ENCODE results near the gene PLCL1. TPM values are rescaled to one million over a fixed set of nuclear protein-coding genes. Genes with fewer than 3 reads are reported as not detected.
"Not testable (repeated sequence)": the region's sequence is repeated elsewhere in the genome, so short reads cannot be mapped to it uniquely, and the experiment has no call there.

PLCL1 gene
- total RNA-seq, 2 experiments from 2014 or later, result 3.3 to 3.5 TPM

- H3K27ac Mint-ChIP-seq, result no peak overlapping the region
- H3K36me3 Mint-ChIP-seq (ENCODE audit: low read depth), result no peaks in the 10 kb centered on the region
- CTCF ChIA-PET, result no interaction called here
- no peak for DNase-seq
- H3K4me3 Mint-ChIP-seq, result no peak overlapping the region
- peaks cover 5% of the 10 kb centered on the region for H3K27me3 Mint-ChIP-seq (ENCODE audit: low read depth)
- intact Hi-C loops (cut with micrococcal nuclease), result no loop called here
- H3K4me1 Mint-ChIP-seq (ENCODE audit: low read depth), result no peaks in the 10 kb centered on the region
- H3K9me3 Mint-ChIP-seq, result peaks cover 8% of the 10 kb centered on the region
Observed at GRCh38 chr2:198186257-198186656, 381.9 kb downstream of the PLCL1 start.

DNA sequence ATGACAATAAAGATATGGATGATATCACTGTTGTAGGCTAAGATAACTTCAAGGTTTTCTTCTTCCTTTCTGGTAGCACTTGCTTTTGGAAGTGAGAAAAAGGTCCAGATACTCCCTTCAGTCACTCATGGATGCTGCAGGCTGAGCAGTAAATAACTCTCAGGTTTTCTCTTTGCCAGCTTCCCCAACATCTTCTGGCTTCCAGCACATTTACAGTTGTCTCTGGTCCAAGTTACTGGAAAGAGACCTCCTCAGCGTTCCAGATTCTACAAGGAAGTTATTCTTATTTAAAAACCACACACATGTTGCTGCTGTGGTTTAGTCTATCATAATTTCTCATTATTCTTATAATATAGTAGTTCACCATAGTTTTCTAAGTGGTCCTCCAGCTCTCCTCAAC, 383.4 kb downstream of the PLCL1 start:
- Mint-ChIP-seq H3K9me3 (peaks cover 8% of the 10 kb centered on the region), H3K27ac (no peak overlapping the region), H3K4me3 (no peak overlapping the region), H3K27me3 (ENCODE audit: low read depth) (peaks cover 5% of the 10 kb centered on the region), H3K36me3 (ENCODE audit: low read depth) (no peaks in the 10 kb centered on the region), H3K4me1 (ENCODE audit: low read depth) (peaks cover 4% of the 10 kb centered on the region)
- intact Hi-C loops (cut with micrococcal nuclease), result no loop called here
- CTCF ChIA-PET, result no interaction called here
- DNase-seq, result no peak

DNA sequence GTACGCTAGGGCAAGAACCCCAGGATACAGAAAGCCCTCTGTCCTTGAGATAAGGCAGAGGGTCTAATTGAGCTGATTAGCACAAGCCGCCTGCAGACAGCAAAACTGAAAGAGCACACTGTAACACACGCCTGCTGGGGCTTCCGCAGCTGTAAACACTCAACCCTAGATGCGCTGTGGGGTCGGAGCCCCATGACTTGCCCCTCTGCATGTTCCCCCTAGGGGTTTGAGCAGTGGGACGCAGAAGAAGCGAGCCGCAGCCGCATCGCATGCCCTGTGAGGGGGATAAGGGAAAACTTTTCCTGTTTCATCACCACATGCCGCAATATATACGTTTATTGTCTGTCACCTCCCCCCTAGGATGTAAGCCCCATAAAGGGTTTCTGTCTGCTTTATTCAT, 384.6 kb downstream of the PLCL1 start:
- CTCF ChIA-PET, result no interaction called here
- H3K4me3 Mint-ChIP-seq, result no peak overlapping the region
- peaks cover 6% of the 10 kb centered on the region for H3K27me3 Mint-ChIP-seq (ENCODE audit: low read depth)
- DNase-seq, result no peak
- peaks cover 8% of the 10 kb centered on the region for H3K9me3 Mint-ChIP-seq
- no peak overlapping the region for H3K27ac Mint-ChIP-seq
- no peaks in the 10 kb centered on the region for H3K36me3 Mint-ChIP-seq (ENCODE audit: low read depth)
- H3K4me1 Mint-ChIP-seq (ENCODE audit: low read depth), result peaks cover 4% of the 10 kb centered on the region
- intact Hi-C loops (cut with micrococcal nuclease), result no loop called here

GRCh38 chr2:198191651-198192050, 387.3 kb downstream of the PLCL1 start:
- intact Hi-C loops (cut with micrococcal nuclease), result no loop called here
- Mint-ChIP-seq H3K4me3 (no peak overlapping the region), H3K27ac (no peak overlapping the region), H3K27me3 (ENCODE audit: low read depth) (peaks cover 13% of the 10 kb centered on the region), H3K36me3 (ENCODE audit: low read depth) (no peaks in the 10 kb centered on the region), H3K4me1 (ENCODE audit: low read depth) (peaks cover 4% of the 10 kb centered on the region), H3K9me3 (peaks cover 5% of the 10 kb centered on the region)
- CTCF ChIA-PET, result interaction anchor here (1.2 kb wide), 1 partner anchor 105 kb away, joined by 5 read pairs; no protein-coding TSS in a partner anchor
- DNase-seq, result no peak

DNA sequence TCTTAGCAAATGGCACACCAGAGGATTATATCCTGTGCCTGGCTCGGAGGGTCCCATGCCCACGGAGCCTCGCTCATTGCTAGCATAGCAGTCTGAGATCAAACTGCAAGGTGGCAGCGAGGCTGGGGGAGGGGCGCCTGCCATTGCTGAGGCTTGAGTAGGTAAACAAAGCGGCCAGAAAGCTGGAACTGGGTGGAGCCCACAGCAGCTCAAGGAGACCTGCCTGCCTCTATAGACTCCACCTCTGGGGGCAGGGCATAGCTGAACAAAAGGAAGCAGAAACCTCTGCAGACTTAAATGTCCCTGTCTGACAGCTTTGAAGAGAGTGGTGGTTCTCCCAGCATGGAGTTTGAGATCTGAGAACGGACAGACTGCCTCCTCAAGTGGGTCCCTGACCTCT, 392.2 kb downstream of the PLCL1 start:
- DNase-seq; CTCF ChIA-PET; H3K27ac Mint-ChIP-seq; H3K4me3 Mint-ChIP-seq; intact Hi-C loops (cut with micrococcal nuclease); H3K36me3 Mint-ChIP-seq (ENCODE audit: low read depth); H3K4me1 Mint-ChIP-seq (ENCODE audit: low read depth): not testable (repeated sequence)
- Mint-ChIP-seq H3K9me3 (peaks cover 10% of the 10 kb centered on the region), H3K27me3 (ENCODE audit: low read depth) (peaks cover 11% of the 10 kb centered on the region)

Other genes with a start within 250 kb of the PLCL1 start
- gene RFTN2, start 129.0 kb upstream of the PLCL1 start, total RNA-seq, result not detected
- 1 to 10 TPM; 7.5 to 8.8 TPM for gene MARS2, start 99.2 kb upstream of the PLCL1 start, total RNA-seq
- gene BOLL, start 19.3 kb upstream of the PLCL1 start, total RNA-seq, result under 1 TPM in 1 of 2 experiments, not detected in 1; 0.12 TPM

All from activated naive CD4-positive, alpha-beta T cell treated with anti-CD3 and anti-CD28 coated beads for 36 hours (primary cell).